NK-92 (cell line): ENCODE measurements around the gene PCDHGA8.
"Not testable (repeated sequence)": the region's sequence is repeated elsewhere in the genome, so short reads cannot be mapped to it uniquely, and the experiment has no call there.

ENCODE experiments used
- DNase-seq: peaks from one replicate; lab custom pipeline; 2025; ENCODE audit not compliant: unreplicated experiment; lab: John Stamatoyannopoulos, UW

The PCDHGA8 gene

GRCh38 chr5:141369994-141370848 lies 22.2 kb upstream of the PCDHGA8 start, which contains the start of gene PCDHGB3:
Gene PCDHGB3, plus strand, starts transcription at chr5:141370242. Its CDS starts 153 bp downstream, at chr5:141370395.
- DNase-seq, result no peak

DNA sequence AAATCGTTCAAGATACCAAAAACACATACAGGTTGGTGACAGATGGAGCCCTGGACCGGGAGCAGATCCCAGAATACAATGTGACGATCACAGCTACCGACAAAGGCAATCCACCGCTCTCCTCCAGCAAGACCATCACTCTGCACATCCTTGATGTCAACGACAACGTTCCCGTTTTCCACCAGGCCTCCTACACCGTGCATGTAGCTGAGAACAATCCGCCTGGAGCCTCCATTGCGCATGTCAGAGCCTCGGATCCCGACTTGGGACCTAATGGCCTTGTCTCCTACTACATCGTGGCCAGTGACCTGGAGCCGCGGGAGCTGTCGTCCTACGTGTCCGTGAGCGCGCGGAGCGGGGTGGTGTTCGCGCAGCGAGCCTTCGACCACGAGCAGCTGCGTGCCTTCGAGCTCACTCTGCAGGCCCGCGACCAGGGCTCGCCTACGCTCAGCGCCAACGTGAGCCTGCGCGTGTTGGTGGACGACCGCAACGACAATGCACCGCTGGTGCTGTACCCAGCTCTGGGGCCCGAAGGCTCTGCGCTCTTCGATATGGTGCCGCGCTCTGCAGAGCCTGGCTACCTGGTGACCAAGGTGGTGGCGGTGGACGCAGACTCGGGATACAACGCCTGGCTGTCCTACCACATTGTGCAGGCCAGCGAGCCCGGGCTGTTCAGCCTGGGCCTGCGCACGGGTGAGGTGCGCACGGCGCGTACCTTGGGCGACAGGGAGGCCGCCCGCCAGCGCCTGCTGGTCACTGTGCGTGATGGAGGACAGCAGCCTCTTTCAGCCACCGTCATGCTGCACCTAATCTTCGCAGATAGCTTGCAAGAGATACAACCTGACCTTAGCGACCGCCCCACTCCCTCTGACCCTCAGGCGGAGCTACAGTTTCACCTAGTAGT lies 20.6 kb upstream of the PCDHGA8 start:
- no peak for DNase-seq

DNA sequence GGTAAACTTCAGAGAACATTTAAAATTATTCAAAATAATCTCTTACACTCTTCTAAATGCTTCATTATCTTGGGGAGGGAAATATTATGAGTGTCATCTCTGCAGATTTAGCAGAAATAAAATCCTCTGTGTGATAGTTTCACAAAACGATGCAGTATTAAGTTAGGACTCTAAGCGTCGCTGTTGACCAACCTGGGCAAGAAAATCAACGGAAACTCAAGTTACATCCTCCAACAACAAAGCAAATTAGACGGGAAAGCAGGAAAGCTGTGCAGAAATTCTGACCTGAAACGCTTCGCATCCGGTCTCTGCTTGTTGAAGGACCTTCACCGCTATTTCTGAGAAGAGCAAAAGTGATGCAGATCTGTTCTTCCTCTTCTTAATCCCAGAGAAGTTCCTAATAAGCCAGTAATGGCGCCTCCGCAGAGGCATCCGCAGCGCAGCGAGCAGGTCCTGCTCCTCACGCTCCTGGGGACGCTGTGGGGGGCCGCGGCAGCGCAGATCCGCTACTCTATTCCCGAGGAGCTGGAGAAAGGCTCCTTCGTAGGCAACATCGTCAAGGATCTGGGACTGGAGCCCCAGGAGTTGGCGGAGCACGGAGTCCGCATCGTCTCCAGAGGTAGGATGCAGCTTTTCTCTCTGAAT lies 18.6 kb upstream of the PCDHGA8 start, which contains the start of gene PCDHGA6:
PCDHGA6 (plus strand) TSS at position 219 of the 645 bp plus-strand sequence; CDS start at position 412, 193 bp downstream.
- no peak for DNase-seq

GRCh38 chr5:141374627-141375026 lies 17.8 kb upstream of the PCDHGA8 start:
- no peak for DNase-seq

DNA sequence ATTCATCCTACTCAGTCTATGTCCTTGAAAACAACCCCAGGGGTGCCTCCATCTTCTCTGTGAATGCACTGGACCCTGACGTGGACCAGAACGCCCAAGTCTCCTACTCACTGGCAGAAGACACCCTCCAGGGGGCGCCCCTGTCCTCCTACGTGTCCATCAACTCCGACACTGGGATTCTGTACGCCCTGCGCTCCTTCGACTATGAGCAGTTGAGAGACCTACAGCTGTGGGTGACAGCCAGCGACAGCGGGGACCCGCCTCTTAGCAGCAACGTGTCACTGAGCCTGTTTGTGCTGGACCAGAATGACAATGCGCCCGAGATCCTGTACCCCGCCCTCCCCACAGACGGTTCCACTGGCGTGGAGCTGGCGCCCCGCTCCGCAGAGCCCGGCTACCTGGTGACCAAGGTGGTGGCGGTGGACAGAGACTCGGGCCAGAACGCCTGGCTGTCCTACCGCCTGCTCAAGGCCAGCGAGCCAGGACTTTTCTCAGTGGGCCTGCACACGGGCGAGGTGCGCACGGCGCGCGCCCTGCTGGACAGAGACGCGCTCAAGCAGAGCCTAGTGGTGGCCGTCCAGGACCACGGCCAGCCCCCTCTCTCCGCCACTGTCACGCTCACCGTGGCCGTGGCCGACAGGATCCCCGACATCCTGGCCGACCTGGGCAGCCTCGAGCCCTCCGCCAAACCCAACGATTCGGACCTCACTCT lies 16.8 kb upstream of the PCDHGA8 start:
- not testable (repeated sequence) for DNase-seq

DNA sequence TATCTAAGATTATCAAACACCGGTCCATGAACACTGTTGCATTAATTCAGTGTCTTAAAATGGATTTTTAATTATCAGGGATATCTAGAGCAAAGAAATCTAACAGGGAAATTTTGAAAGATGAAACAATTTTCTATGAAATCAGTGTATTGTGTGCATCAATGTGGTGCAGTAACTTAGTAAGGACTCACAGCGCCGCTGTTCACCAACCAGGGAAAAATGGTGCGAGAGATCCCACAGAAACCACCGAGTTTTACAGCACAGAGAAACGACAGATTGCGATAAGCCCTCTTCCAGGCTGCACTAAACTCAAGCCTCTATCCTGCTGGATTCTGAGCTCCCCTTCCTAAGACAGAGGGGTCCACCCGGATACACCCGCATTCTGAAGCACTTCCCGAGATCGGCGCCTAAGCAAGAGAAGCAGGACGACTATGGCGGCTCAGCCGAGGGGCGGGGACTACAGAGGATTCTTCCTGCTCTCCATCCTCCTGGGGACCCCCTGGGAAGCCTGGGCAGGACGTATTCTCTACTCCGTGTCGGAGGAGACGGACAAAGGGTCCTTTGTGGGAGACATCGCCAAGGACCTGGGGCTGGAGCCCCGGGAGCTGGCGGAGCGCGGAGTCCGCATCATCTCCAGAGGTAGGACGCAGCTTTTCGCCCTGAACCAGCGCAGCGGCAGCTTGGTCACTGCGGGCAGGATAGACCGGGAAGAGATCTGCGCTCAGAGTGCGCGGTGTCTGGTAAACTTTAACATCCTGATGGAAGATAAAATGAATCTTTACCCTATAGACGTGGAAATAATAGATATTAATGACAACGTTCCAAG lies 9.8 kb upstream of the PCDHGA8 start, which contains the start of gene PCDHGA7:
PCDHGA7 (plus strand) TSS at position 274 of the 826 bp plus-strand sequence; CDS start at position 432, 158 bp downstream.
- DNase-seq, result no peak

GRCh38 chr5:141383345-141383744 lies 9.1 kb upstream of the PCDHGA8 start:
- DNase-seq, result no peak

DNA sequence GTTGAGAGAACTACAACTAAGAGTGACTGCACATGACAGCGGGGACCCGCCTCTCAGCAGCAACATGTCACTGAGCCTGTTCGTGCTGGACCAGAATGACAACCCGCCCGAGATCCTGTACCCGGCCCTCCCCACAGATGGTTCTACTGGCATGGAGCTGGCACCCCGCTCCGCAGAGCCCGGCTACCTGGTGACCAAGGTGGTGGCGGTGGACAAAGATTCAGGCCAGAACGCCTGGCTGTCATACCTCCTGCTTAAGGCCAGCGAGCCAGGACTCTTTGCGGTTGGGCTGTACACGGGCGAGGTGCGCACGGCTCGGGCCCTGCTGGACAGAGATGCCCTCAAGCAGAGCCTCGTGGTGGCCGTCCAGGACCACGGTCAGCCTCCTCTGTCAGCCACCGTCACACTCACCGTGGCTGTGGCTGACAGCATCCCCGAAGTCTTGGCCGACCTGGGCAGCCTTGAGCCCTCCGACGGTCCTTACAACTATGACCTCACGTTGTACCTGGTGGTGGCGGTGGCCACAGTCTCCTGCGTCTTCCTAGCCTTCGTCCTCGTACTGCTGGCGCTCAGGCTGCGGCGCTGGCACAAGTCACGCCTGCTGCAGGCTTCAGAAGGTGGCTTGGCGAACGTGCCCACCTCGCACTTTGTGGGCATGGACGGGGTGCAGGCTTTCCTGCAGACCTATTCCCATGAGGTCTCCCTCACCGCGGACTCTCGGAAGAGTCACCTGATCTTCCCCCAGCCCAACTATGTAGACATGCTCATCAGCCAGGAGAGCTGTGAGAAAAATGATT lies 7.8 kb upstream of the PCDHGA8 start:
- DNase-seq, result no peak

GRCh38 chr5:141387557-141388311 lies 4.7 kb upstream of the PCDHGA8 start, which contains the start of gene PCDHGB4:
Gene PCDHGB4, plus strand, starts transcription at chr5:141387698. Its CDS starts 187 bp downstream, at chr5:141387885.
- DNase-seq, result not testable (repeated sequence)

GRCh38 chr5:141388661-141389060 lies 3.8 kb upstream of the PCDHGA8 start:
- DNase-seq, result no peak

DNA sequence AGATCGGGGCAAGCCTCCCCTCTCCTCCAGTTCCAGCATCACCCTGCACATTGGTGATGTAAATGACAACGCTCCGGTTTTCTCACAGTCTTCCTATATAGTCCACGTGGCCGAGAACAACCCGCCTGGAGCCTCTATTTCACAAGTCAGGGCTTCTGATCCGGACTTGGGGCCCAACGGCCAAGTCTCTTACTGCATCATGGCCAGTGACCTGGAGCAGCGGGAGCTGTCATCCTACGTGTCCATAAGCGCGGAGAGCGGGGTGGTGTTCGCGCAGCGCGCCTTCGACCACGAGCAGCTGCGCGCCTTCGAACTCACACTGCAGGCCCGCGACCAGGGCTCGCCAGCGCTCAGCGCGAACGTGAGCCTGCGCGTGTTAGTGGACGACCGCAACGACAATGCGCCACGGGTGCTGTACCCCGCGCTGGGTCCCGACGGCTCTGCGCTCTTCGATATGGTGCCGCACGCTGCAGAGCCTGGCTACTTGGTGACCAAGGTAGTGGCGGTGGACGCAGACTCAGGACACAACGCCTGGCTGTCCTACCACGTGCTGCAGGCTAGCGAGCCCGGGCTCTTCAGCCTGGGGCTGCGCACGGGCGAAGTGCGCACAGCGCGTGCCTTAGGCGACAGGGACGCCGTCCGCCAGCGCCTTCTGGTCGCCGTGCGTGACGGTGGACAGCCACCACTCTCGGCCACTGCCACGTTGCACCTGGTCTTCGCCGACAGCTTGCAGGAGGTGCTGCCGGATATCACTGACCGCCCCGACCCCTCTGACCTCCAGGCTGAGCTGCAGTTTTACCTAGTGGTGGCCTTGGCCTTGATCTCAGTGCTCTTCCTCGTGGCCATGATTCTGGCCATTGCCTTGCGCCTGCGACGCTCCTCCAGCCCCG lies 3.0 kb upstream of the PCDHGA8 start:
- no peak for DNase-seq

GRCh38 chr5:141393267-141393666 lies 834 bp downstream of the PCDHGA8 start:
- DNase-seq, result no peak

- not testable (repeated sequence) for DNase-seq
Measured at GRCh38 chr5:141394401-141395187, 2.2 kb downstream of the PCDHGA8 start.

- DNase-seq, result not testable (repeated sequence)
Measured at GRCh38 chr5:141397756-141398551, 5.5 kb downstream of the PCDHGA8 start, which contains the start of gene PCDHGB5. Gene PCDHGB5, plus strand, starts transcription at chr5:141397947. Its CDS starts 181 bp downstream, at chr5:141398128.

DNA sequence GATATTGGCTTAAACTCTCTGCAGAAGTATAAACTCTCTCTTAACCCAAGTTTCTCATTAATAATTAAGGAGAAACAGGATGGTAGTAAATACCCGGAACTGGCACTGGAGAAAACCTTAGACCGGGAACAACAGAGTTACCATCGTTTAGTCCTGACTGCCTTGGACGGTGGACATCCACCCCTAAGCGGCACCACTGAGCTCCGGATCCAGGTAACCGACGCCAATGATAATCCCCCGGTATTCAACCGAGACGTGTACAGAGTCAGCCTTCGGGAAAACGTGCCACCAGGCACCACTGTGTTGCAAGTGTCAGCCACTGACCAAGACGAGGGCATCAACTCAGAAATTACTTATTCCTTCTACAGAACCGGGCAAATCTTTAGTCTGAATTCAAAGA lies 6.2 kb downstream of the PCDHGA8 start:
- DNase-seq, result no peak
